ENCODE results near the gene PSMB7.

PSMB7 gene

DNA sequence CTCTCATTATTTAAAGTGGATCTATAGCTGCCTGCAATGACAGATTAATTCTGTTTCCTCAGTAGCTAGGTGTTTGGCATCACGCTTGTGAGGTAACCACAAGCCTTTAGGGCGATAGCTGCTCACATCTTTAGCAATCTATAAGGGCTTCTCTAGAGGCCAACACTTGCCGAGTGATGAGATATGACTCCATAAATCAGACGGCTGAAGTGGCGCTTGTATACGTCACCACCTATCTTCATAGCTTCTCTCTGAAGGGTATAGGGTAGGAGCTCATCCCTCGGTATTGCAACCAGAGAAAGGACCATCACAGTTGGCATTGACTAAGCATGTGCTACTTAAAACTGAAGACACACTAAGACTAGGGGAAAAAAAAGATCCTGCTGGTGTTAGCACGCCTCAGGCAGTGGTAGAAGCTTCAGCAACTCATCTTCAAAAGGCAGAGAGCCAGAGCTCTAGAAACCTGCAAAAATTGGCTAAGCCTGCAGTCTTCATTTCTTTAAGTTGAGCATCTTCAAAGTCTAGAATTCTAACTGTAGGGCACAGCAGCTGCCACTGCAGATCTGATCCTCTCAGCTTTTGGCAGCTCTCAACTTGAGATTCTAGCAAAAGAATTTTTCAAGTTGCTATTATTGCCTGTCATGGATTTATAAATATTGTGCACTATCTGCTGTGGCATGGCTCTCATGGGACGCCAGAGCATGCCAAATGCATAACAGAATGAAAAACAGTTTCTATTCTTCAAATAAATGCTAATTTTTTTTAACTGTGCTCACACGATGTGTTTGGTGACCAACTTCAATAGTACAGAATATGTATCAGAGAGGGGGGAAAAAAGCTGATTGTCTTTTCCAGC is 37.5 kb downstream of the PSMB7 start:
- no peak for DNase-seq

DNA sequence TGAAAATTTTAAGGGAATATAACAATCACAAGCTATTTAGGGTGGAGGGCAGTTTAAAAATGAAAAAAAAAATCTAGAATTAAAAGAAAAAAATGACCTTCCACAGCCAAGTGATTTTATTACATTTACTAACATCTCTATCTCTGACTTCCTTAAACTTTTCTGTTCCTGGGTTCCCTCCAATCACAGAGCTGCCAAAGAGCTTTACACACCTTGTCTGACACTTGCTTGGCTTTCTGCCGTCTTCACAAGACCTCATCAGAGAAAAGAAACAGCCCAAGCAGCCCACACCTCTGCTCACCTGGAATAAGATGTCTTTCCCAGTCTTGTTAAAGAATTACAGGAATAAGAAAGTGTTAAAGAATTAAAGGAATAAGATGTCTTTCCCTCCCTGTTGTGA is 38.9 kb downstream of the PSMB7 start:
- DNase-seq, result no peak

DNA sequence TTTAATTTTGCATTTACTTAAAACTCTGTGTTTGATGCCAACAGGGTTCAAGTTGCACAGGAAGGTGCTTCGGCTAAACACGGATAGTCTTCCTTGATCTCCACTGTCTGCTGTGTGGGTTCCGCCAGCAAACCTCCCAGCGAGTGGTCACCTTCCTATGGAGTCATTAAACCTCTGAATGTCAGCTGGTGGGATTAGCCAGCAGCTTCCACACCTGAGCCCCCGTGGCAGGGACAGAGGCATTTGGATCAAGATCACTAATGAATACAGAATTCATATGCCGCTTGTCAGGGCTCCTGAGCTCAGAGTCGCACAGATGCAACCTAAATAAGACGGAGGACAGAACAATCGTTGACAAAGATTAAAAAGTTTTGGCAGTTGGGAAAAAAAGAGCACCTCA is 39.5 kb downstream of the PSMB7 start:
- DNase-seq, result no peak

DNA sequence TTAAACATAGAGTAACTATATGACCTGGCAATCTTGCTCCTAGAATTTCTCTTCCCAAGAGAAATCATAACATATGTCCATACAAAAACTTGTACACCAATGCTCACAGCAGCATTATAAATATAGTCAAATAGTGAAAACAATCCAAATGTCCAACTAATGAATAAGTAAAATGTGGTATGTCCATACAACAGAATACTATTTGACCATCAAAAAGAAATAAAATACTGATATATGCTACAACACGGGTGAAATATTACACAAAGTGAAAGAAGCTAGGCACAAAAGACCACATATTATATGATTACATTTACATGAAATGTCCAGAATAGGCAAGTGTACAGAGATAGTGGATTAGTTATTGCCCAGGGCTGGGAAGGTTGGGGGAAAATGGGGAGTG is 41.4 kb downstream of the PSMB7 start:
- no peak for DNase-seq

DNA sequence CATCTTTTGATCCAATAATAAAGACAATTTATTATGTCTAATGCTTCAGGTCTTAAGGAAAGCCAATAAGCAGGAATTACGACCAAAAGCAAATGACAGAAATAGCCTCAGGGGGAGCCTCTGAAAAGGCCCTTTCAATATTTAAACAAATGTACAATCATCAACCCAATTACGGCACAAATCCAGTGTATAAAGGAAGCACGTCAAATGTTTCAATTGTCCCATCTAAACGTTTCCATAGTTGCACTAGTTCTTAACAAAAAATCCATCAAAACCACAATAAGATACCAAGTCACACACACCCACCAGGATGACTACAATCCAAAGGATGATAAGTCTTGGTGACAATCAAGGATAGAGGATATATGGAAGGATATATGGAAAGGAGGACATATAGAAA is 41.9 kb downstream of the PSMB7 start:
- DNase-seq, result no peak

DNA sequence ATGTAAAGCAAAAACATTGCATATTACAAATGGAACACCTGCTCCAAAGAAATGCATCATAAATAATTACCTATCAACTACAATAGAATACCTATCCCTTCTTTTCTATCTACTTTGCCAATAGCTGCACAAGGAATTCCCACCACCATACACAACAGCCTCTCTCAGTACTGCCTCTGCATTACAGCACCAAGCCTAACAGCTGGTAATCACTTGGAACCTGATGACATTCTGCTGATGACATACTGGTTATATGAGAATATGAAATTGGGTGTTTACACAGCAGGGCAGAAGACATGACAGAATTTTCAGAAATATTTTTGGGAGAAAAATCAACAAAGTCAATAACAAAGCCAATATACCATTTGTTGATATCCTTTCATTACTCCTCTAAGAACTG is 43.2 kb downstream of the PSMB7 start:
- no peak for DNase-seq

DNA sequence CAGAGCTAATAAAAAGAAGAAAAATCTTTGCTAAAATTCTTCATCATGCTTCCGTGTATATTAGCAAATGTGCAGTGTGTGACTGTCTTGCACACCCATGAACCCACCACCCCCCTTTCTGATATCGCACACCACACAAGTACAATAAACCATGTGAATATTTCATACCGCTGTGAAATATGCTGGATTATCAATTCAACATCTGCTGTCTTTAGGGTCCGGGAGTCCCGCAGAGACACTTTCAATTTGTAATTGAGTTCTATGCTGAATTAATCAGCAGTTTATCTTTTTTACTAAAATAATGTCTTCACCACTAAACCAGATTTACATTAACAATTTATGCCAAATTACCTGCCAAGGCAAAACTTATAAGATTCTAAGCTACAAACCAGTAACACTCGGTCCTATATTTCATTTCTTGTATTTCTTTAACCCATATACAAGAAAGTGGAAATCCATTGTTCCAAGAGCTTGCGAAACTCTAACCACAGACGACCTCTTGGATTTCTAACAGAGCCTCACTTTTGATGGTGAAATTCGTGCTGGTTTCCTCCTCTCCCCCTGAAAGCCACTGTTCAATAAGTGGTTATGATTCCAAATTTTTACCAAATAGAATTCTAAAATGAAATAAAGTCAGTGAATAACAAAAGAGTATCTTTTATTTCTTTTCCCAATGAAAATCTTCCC is 44.2 kb downstream of the PSMB7 start:
- DNase-seq, result no peak

DNA sequence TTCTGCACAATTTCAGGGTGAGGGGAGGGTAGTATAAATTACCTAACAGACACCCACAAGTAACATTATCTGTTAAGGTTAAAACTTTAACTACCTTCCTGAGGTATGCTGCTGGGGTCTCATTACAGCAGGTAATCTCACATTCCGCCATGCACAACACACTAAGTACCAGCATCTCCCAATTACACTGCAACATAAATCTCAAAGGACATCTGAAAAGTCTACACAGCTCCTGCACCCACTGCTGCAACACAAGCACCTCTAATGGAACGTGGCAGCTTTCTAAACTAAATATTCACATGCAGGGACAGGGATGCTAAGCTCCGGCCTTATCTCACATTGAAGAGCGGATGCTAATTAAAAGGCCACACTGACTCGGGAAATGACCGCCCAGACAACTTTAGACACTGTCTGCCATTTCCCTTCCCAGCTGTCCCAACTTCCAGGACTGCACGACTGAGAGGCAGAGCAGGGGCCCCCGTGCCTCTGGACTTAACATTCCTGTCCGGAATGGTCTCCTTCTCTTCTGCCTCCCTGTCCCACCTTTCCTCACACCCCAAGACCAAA is 45.9 kb downstream of the PSMB7 start:
- no peak for DNase-seq

DNA sequence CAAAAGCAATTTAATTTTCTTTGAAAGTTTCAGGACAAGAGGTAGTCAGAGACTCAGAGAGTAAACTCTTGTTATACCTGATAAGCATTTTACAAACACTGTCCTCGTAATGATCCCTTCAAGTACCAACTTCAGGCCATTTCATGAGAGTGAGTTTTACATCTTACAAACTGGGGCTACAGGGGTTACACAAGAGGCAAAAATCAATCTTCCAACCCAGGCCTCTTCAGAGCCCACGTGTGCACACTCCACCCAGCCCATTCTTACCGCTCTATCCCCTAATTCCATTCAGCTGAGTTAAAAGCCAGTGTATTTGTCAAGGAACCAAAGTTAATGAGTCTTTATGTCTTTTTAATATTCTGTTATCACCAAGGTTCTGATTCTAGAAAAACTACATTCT is 46.5 kb downstream of the PSMB7 start:
- no peak for DNase-seq

DNA sequence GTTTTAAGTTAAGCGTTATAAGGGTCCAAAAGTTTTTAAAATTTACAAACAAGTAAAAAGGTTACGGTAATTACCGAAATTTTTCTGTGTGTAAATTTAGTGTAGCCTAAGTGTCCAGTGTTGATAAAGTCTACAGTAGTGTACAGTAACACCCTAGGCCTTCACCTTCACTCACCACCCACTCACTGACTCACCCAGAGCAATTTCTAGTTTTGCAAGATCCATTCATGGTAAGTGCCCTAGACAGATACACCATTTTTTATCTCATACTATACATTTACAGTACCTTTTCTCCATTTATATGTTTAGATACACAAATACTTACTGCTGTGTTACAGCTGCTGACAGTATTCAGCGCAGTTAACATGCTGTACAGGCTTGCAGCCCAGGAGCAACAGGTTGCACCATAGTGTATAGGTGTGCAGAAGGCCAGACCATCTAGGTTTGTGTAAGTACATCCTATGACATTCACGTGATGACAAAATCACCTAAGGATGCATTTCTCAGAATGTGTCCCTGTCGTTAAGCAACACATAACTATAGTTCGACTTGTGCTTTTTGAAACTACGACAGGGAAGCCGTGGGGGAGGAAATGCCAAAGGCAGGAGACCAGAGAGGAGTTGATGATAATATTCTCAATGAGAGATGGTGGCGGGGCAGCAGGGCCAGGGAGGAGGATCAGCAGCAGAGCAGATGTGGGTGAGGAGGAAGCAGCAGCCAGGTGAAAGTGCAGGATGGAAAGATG is 48.6 kb downstream of the PSMB7 start:
- no peak for DNase-seq

DNA sequence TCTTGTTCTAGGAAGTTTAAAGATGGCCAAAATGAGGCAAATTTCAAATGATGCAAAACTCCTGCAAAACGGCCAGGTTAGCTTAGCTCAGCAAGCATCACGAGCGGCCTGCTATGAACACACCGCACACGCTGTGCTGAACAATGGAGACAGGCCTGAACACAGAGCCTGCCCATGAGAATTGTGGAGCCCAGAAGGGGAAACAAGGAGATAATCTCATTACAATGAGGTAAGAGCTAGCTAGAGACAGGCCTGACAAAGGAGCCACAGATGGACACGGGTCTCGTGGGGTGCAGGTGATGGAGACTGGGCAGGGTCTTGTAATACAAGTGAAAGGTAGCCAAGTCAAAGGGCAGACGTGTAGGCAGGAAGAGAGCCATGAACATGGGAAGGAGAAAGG is 50.2 kb downstream of the PSMB7 start:
- DNase-seq, result no peak

DNA sequence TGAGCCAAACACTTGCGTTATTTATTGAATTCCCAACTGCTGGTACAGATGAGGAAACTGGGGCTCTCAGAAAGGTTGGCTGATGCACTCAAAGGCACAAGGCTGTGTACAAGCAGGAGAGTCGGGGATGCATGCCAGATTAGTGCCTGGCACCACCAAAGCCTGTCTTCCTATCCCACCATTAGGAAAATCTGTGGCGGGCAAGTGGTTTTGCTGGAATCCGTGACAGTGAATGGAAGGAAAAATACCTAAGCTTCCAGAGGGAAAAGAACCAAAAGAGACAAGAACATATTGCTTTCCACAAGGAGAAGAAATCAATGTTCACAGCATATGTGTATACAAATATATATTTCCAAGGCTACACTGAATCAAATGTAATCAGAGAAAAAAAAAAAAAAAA is 51.1 kb downstream of the PSMB7 start:
- no peak for DNase-seq

DNA sequence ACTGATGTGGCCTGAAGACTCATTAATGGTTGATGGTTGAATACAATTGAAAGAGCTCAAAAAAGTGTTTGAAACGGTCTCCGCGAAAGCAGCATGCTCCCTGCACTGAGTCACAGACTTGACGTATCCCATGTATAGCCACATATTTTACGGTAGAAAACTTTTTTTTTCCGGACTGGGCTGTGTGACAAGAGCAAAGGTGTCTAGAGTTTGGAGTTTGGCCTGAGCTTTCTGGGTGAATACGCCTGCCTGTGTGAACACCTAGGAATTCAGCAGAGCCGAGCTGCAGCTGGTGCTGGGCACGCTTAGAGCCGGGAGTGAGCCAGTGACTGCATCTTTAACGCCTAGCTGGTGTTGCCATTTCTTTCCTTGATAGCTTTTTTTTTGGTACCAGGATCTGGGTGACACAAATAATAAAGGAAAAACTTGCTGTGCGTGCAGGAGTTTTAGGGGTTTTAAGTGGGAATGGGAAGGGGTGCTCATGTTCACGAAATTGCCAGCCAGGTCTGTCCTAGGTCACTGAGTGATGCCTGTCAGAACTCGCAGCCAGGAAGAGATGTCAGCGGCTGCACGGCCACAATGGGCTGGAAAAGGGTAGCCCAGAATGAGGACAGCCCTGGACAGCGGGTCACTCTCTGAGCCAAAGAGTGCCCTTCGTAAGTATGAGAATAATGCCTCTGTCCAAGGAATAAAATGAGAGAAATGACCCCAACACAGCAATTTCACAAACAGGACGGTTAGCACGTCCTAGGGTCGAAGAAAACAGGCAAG is 51.7 kb downstream of the PSMB7 start:
- DNase-seq, result no peak

DNA sequence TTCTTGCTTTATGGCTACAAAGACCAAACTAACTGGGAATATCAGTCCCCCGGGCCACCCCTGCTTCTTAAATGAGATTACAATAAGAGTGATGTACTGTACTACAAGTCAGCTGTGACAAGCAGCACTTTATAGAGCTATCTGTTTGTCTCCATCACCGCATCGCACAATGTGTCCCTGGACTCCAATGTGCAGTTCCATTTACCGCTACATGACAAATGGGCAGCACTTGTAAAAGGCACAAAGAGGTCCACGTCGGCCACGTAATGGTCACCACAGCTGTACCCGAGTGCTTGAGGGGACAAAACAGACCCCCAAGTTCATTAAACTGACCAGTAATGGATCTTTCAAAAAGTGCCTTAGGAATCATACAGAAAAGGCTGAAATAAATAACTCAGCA is 54.1 kb downstream of the PSMB7 start:
- DNase-seq, result no peak

DNA sequence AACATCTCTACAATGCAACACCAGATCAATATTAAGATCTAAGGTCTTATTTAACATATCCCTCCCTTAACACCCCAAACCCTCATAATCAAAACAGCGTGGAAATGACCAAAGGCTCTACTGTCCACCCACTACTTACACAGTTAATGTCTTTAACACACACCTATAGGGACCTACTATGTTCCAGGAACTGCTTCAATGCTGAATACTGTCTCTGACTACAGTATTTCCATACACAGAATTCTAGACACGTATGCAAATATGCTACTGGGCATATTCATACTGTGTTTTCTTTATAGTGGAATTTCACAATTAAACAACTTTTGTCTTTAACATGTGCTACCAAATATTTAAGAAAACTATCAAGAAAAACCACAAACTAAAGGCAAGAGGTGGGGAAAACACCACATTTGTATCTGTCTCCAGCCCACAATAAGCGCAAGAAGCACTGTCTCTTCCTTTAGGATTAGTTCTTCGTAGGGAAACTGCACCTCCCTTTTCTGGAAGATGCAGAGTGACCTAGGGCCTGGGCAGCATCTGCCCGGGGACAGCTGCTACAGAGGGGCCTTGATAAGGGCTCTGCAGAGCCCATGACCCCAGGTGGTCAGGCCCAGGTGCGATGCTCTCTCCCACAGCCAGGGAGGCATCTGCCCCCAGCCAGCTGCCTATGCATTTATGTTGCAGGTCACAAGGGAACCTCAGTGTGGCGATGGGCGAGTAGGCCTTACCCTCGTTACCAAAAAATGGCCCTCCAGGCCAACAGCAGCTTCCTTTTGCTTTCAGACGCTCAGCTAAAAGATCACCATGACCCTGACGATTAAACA is 55.2 kb downstream of the PSMB7 start:
- no peak for DNase-seq

DNA sequence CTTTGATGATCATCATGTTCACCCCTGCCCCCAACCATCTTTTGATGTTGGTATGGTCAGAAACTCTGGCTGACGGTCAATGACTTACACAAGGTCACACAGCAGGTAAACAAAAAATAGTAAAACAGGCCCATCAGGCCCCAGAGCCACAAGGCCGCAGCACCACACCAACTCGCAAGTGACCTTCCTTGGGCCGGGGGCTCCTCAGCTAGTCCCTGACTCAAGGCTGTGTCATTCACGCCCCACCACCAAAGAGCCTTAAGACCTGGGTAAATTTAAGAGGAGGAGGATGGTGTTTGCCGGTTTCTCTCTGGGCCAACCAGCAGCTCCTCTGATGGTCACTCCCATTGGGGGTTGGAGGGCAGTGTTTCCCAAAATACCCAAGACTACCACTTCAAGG is 55.8 kb downstream of the PSMB7 start:
- no peak for DNase-seq

DNA sequence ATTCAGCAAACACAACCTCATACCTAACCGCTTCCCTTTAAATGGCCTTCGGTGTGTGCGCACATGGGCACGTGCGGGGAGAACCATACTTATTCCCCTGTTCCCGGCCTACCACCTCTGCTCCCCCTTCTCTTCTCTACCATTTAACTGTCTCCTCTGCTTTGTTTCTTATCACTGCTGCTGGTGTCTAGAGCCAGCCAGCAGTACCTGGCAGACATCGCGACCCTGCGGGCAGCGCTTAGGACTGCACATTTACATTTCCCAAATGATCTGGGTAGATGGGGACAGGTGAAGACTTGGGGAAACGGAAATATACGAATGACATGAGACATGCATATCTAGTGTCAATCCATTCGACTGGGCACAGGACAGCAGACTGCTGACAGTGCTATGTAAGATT is 56.6 kb downstream of the PSMB7 start:
- DNase-seq, result no peak

DNA sequence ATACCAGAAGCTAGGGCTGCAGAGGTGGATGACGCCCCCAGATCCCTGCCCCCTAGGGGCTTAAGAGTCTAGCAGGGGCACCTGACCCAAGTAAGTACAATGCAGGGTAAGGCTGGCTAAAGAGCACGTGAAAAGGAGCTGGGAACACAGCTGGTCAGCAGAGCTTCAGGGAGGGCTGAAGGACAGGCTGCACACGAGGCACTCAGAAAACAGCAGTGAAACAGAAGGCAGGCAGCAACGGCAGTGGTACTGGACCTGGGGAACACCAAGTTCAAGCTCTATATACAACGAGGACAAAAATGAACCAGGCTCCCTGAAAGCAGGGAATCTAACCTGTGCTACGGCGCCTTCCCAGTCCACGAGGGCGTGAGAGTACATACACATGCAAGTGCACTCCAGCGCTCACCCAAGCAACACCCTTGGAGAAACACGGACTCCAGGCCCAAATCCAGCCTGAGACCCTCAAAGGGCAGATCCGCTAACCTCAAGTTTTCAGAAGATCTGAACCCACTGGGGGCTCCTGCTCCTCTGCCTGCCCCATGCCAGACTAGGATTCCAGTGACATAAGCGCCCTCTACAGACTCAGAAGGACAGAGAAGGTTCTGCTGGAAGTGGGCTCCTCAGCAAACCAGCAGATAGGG is 57.4 kb downstream of the PSMB7 start:
- DNase-seq, result no peak

DNA sequence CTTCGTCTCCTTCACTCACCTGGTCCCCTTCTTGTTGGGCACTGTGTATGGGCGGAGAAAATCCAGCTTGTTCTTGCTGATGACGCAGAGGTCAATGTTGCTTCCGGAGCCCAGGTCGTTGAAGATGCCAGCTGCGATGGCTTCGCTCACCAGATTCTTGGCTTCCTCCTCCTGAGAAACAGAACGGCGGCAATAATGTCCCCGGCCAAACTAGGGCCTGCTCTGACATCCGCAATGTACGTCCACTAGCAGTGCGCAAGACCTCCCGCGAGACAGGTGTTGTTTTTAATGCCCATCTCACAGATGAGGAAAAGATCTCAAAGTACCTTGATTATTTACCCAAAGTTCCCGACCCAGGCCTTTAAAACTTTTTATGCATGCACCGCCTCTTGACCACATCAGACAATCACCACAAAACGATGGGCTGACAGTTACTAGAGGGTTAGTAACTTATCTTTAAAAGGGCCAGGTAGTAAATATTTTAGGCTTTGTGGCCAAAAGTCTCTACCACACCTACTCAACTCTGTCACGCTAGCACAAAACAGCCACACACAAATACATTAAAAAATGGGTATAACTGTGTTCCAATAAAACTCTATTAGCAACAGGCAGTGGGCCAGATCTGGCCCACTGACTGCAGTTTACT is 58.4 kb downstream of the PSMB7 start:
- DNase-seq, result no peak

DNA sequence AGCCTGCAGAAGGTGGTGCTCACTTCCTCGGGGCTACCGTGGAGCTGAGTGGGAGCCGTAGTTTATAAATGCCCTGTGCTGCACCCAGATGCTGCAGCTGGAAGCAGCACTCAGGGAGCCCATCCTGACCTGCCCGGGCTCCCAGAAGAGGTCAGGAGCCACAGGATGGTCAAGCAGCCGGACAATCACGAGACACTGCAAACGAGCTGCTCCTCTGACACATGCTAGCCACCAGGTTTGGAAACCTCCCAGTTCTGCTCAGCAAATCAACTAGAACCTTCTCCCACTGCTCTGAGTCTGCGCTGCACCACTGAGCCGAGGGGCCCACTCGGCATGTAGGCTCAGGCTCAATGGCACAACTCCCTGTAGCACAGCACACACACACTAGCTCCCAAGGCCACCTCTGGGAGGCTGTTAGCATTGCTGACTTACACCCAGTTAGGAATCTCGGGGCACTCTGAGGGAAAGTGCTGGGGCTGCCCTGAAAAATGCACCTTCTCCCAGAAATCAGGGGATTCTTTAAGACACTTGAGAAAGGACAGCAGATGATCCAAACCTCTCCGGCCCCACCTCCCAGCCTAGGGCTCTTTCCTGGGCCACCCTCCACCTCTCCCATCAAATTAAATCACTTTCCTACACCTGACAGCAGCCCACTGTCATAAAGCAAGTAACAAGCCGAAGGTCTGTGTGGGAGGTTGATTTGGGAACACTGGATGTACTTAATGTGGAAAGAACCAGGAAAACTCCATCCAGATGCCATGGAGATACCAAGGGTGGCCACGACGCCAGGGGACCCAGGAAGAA is 59.1 kb downstream of the PSMB7 start:
- no peak for DNase-seq
